GM08714 (cell line): ENCODE measurements around the gene PTTG1IP.
"Not testable (repeated sequence)": the region's sequence is repeated elsewhere in the genome, so short reads cannot be mapped to it uniquely, and the experiment has no call there.

Experiments used
- H3K4me3 ChIP-seq: fragments of 200-500 bp; sonication (Bioruptor generic); 2 replicates; pipeline ENCODE4 v1.5.1; 2014; ENCODE audit warnings: mild to moderate bottlenecking, low read length, inconsistent platforms
- ZNF274 ChIP-seq: IDR thresholded peaks from 2 replicates; pipeline ENCODE4 v1.6.1; 2012; ENCODE audit warnings: mild to moderate bottlenecking, low read depth, low read length

PTTG1IP gene

GRCh38 chr21:44873356-44874239 lies at the start of gene PTTG1IP:
PTTG1IP (minus strand) TSS chr21:44873690; CDS start chr21:44873616, 74 bp downstream.
- TF ChIP-seq ZNF274, result no peak
- H3K4me3 ChIP-seq, result peak within 1 kb of the TSS; percentile 83

GRCh38 chr21:44921928-44922327 lies 48.4 kb upstream of the PTTG1IP start:
- no peak for TF ChIP-seq ZNF274
- no peak overlapping the region for H3K4me3 ChIP-seq

GRCh38 chr21:44920694-44921604 lies 47.5 kb upstream of the PTTG1IP start, which contains the start of gene ITGB2:
ITGB2 (minus strand) TSS chr21:44920899; CDS start chr21:44910782, 10,117 bp downstream.
- H3K4me3 ChIP-seq, result peak within 1 kb of the TSS; percentile 77

GRCh38 chr21:44919913-44920693 lies 46.6 kb upstream of the PTTG1IP start:
- peak overlapping the region; percentile 77 for H3K4me3 ChIP-seq
- no peak for TF ChIP-seq ZNF274

More at GRCh38 chr21:44920694-44921604, 47.5 kb upstream of the PTTG1IP start, which contains the start of gene ITGB2:
- no peak for TF ChIP-seq ZNF274

- no peak for TF ChIP-seq ZNF274
- peak overlapping the region; percentile 77; the same call in 1 of the 2 replicates for H3K4me3 ChIP-seq
Observed at GRCh38 chr21:44919111-44919912, 45.8 kb upstream of the PTTG1IP start.

- TF ChIP-seq ZNF274, result no peak
- no peak overlapping the region; the same call in 1 of the 2 replicates for H3K4me3 ChIP-seq
Observed at GRCh38 chr21:44918581-44919033, 45.1 kb upstream of the PTTG1IP start.

GRCh38 chr21:44918107-44918470 lies 44.6 kb upstream of the PTTG1IP start:
- no peak overlapping the region for H3K4me3 ChIP-seq
- TF ChIP-seq ZNF274, result no peak

GRCh38 chr21:44917446-44918106 lies 44.1 kb upstream of the PTTG1IP start:
- no peak for TF ChIP-seq ZNF274
- H3K4me3 ChIP-seq, result no peak overlapping the region

- H3K4me3 ChIP-seq, result no peak overlapping the region
- no peak for TF ChIP-seq ZNF274
Observed at GRCh38 chr21:44916965-44917364, 43.5 kb upstream of the PTTG1IP start.

- no peak overlapping the region for H3K4me3 ChIP-seq
- TF ChIP-seq ZNF274, result no peak
Observed at GRCh38 chr21:44914176-44914874, 40.8 kb upstream of the PTTG1IP start.

- TF ChIP-seq ZNF274, result no peak
- no peak overlapping the region for H3K4me3 ChIP-seq
Observed at GRCh38 chr21:44913425-44914175, 40.1 kb upstream of the PTTG1IP start.

- not testable (repeated sequence) for H3K4me3 ChIP-seq
Observed at GRCh38 chr21:44912506-44913412, 39.3 kb upstream of the PTTG1IP start.
